Neural crest cell (in vitro differentiated cells): ENCODE results near the gene ITPR3. TPM values are rescaled to one million over a fixed set of nuclear protein-coding genes. Genes with fewer than 3 reads are reported as not detected.
A peak's percentile ranks its signal among the peaks of the same experiment; 100 is the strongest.
"Not testable (repeated sequence)": the region's sequence is repeated elsewhere in the genome, so short reads cannot be mapped to it uniquely, and the experiment has no call there.

Source experiments
- DNase-seq: peaks from one replicate; pipeline ENCODE4 v3.0.0; 2021; ENCODE audit warnings: low read depth, mixed read lengths, low spot score
- H3K27ac Mint-ChIP-seq: one replicate; pipeline ENCODE4 v1.8.0; 2021; ENCODE audit warnings: mild to moderate bottlenecking, mixed read lengths; ENCODE audit not compliant: unreplicated experiment
- H3K27me3 Mint-ChIP-seq: 2 replicates; pipeline ENCODE4 v1.8.0; 2021; ENCODE audit warnings: low read depth, mild to moderate bottlenecking, mixed read lengths
- H3K36me3 Mint-ChIP-seq: 2 replicates; pipeline ENCODE4 v1.8.0; 2021; ENCODE audit warnings: low read depth, mild to moderate bottlenecking, mixed read lengths
- H3K4me1 Mint-ChIP-seq: 2 replicates; pipeline ENCODE4 v1.8.0; 2021; ENCODE audit warnings: mixed read lengths
- H3K4me3 Mint-ChIP-seq: one replicate; pipeline ENCODE4 v1.8.0; 2021; ENCODE audit warnings: mild to moderate bottlenecking, mixed read lengths
- H3K9me3 Mint-ChIP-seq: 2 replicates; pipeline ENCODE4 v1.8.0; 2021; ENCODE audit warnings: mixed read lengths
- total RNA-seq: library from RNA; stranded (reverse); gene quantifications from 2 replicates; pipeline ENCODE4 v1.2.1, GENCODE V29; 2021
- TF ChIP-seq, protein P1 (sequence below): fragments of 200-600 bp; sonication (generic); conservative IDR thresholded peaks from 2 replicates; pipeline ENCODE4 v1.5.0; 2021; ENCODE audit warnings: antibody characterized with exemption, mild to moderate bottlenecking

Gene ITPR3
- total RNA-seq, 1 donor from 2014 or later, result 16.0 TPM

DNA sequence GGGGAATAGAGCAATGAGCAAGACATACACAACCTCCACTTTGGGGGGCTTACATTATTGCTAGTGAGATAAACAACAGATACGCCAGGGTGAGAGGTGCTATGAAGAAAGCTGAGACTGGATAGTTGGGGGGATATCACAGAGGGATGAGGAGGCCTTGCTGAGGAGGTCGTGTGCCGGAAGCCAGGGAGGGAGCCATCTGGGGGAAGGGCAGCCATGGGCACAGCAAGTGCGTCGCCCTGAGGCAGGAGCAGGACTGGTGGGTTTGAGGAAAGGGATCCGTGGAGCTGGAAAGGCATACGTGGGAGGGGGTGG lies 28.9 kb upstream of the ITPR3 start:
- Mint-ChIP-seq H3K27me3 (peaks cover 13% of the 10 kb centered on the region), H3K27ac (peak overlapping the region; percentile 55), H3K4me1 (peaks cover 42% of the 10 kb centered on the region), H3K9me3 (no peaks in the 10 kb centered on the region), H3K36me3 (no peaks in the 10 kb centered on the region), H3K4me3 (peak overlapping the region; percentile 27)
- no peak for DNase-seq
- TF ChIP-seq, protein P1, sequence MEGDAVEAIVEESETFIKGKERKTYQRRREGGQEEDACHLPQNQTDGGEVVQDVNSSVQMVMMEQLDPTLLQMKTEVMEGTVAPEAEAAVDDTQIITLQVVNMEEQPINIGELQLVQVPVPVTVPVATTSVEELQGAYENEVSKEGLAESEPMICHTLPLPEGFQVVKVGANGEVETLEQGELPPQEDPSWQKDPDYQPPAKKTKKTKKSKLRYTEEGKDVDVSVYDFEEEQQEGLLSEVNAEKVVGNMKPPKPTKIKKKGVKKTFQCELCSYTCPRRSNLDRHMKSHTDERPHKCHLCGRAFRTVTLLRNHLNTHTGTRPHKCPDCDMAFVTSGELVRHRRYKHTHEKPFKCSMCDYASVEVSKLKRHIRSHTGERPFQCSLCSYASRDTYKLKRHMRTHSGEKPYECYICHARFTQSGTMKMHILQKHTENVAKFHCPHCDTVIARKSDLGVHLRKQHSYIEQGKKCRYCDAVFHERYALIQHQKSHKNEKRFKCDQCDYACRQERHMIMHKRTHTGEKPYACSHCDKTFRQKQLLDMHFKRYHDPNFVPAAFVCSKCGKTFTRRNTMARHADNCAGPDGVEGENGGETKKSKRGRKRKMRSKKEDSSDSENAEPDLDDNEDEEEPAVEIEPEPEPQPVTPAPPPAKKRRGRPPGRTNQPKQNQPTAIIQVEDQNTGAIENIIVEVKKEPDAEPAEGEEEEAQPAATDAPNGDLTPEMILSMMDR, result no peak

DNA sequence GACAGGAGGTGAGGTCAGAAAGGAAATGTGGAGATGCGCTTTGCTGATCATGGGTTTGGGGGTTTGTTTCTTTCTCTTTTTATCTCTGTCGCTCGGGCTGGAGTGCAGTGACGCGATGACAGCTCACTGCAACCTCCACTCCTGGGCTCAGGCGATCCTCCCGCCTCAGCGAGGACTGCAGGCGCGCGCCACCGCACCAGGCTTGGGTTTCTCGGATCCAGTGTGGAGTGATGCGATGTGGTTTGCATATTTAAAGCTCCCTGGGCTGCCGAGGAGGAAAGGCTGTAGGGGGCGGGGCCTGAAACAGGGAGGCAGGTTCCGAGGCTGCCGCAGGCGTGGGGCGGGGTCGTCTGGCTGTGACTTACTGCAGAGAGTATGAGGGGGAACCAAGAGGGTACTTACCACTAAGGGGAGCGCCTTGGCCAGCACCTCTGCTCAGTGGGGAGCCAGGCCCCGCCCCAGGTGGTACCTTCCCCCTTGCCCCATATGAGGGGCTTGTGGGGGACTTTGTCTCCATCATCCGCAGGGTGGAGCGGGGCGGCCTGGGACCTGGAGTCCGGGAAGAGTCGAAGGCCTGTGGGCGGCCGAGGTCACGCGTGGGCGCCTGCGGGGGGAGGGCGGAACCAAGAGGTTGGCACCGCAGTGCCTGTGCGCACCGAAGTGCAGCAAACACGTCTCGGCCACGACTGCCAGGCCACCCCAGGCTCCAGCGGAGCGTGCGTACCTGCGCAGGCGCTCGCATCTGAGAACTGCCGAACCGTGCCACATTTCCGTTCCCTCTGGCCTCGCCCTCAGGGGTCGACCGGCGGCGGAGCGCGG lies 28.3 kb upstream of the ITPR3 start:
- Mint-ChIP-seq H3K36me3 (no peaks in the 10 kb centered on the region), H3K27ac (no peak overlapping the region), H3K4me1 (peaks cover 45% of the 10 kb centered on the region), H3K4me3 (no peak overlapping the region), H3K27me3 (peaks cover 13% of the 10 kb centered on the region), H3K9me3 (no peaks in the 10 kb centered on the region)
- TF ChIP-seq, protein P1, result no peak
- DNase-seq, result peak; percentile 43

DNA sequence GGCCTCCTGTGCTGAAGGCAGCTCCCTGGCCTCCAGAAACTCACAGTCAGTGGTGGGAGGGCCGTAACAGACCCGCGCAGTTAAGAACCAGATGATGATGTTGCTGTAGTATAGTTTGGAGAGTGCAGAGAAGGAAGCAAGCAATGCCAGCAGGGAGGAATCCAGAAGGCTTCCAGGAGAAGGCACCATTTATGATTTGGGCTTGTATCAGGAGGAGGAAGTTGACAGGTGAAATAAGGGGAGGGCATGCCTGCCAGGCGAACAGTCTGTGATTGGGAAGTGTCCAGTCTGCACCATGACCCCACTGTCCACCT lies 27.8 kb upstream of the ITPR3 start:
- Mint-ChIP-seq H3K9me3 (no peaks in the 10 kb centered on the region), H3K36me3 (no peaks in the 10 kb centered on the region), H3K27ac (no peak overlapping the region), H3K4me3 (no peak overlapping the region), H3K4me1 (peaks cover 46% of the 10 kb centered on the region), H3K27me3 (peaks cover 13% of the 10 kb centered on the region)
- DNase-seq, result no peak
- TF ChIP-seq, protein P1, result no peak

DNA sequence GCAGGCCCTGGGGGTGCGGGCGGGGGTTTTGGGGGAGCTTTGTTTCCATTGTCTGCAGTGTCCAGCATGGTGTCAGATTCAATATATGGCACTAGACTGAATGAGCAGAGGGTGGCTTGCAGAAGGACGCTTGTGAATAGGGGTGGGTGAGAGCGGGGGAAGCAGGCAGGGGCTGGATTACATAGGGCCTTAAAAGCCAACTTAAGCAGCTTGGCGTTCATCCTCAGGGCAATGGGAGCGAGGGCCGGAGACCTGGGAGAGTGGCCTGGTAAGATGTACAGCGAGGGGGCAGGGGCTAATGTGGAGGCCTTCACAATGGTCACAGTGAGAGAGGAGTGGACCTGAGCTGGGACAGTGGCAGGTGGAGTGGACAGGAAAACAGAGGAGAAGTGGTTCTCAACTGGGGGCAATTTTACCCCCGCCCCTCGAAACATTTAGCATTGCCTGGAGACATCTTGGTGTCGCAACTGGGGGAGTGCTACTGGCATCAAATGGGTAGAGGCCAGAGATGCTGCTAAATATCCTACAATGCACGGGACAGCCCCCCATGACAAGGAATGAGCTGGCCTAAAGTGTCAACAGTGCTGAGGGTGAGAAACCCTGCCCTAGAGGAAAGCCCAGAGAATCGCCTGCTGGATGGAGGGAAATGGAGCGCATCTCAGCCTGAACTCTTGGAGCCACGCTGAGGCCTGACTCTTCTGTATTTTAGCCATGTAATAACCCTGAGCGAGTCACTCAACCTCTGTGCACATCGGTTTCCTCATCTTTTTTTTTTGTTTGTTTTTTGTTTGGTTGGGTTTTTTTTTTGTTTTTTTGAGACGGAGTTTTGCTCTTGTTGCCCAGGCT lies 25.9 kb upstream of the ITPR3 start:
- TF ChIP-seq, protein P1, result no peak
- peak overlapping the region; percentile 78 for H3K27ac Mint-ChIP-seq
- no peaks in the 10 kb centered on the region for H3K9me3 Mint-ChIP-seq
- no peak overlapping the region for H3K4me3 Mint-ChIP-seq
- no peak for DNase-seq
- H3K36me3 Mint-ChIP-seq, result no peaks in the 10 kb centered on the region
- peaks cover 13% of the 10 kb centered on the region for H3K27me3 Mint-ChIP-seq
- H3K4me1 Mint-ChIP-seq, result peaks cover 41% of the 10 kb centered on the region

DNA sequence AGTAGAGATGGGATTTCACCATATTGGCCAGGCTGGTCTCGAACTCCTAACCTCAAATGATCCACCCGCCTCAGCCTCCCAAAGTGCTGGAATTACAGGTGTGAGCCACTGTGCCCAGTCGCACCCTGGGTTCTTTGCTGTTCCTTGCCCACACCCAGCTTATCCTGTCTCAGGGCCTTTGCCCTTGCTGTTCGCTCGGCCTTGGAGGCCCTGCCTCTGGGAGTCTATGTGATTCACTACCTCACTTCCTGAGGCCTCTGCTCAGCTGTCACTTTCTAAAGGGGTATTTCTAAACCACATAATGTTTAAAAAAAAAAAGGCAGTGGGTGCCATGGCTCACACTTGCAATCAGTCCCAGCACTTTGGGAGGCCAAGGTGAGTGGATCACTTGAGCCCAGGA lies 24.2 kb upstream of the ITPR3 start:
- not testable (repeated sequence) for H3K27ac Mint-ChIP-seq, H3K9me3 Mint-ChIP-seq, H3K36me3 Mint-ChIP-seq, DNase-seq, H3K4me3 Mint-ChIP-seq
- peaks cover 13% of the 10 kb centered on the region for H3K27me3 Mint-ChIP-seq
- H3K4me1 Mint-ChIP-seq, result peaks cover 29% of the 10 kb centered on the region
